Heart left ventricle (tissue), 13 donors: ENCODE data around the gene STX16.

ENCODE experiments used
- POLR2A ChIP-seq, 2 donors: fragments of 450-650 bp; IDR thresholded peaks; one replicate each; pipeline ENCODE4 v1.6.1; 2017; ENCODE audit warnings: antibody characterized with exemption in 2 of 2, mild to moderate bottlenecking in 2 of 2, moderate library complexity in 2 of 2
- TF ChIP-seq, protein P1 (sequence below), 12 donors: fragments of 200-600 bp; sonication (generic) in 4 of 12; IDR thresholded peaks; one replicate each; pipeline versions ENCODE4 v1.5.0 to v1.8.0; 2018 to 2022; ENCODE audit warnings: antibody characterized with exemption in 12 of 12, mild to moderate bottlenecking in 5 of 12
- donor health status: ischemic (EF 13 %, LVEDD 7.1; RV severe dilation, severe dysfunction).
- donor health status: DM: no; HTN: yes; CAD: no.
- donor health status: DM: no; HTN: no; CAD: no.
- donor health status: ischemic (EF 25% LVEDD 6.9; RV normal size, moderate dysfunction).
- donor health status: ischemic (EF 25% LVEDD 5.7; RV mildly dilated, moderate dysfunction).
- donor health status: ischemic (EF 35%, LVEDD 5.7; RV mildly dilated, moderate dysfunction).
- donor health status: nonischemic (EF 11% LVEDD 7.7; RV severe dilation, severe dysfunction).
- donor health status: DM: yes; HTN: yes; CAD: no.
- donor health status: PGD.
- donor health status: ischemic (EF 29% LVEDD 5.4; RV normal size, mild dysfunction).
- donor health status: nonischemic (EF 23%, LVEDD 6.1; RV moderate dilation, normal function).

DNA sequence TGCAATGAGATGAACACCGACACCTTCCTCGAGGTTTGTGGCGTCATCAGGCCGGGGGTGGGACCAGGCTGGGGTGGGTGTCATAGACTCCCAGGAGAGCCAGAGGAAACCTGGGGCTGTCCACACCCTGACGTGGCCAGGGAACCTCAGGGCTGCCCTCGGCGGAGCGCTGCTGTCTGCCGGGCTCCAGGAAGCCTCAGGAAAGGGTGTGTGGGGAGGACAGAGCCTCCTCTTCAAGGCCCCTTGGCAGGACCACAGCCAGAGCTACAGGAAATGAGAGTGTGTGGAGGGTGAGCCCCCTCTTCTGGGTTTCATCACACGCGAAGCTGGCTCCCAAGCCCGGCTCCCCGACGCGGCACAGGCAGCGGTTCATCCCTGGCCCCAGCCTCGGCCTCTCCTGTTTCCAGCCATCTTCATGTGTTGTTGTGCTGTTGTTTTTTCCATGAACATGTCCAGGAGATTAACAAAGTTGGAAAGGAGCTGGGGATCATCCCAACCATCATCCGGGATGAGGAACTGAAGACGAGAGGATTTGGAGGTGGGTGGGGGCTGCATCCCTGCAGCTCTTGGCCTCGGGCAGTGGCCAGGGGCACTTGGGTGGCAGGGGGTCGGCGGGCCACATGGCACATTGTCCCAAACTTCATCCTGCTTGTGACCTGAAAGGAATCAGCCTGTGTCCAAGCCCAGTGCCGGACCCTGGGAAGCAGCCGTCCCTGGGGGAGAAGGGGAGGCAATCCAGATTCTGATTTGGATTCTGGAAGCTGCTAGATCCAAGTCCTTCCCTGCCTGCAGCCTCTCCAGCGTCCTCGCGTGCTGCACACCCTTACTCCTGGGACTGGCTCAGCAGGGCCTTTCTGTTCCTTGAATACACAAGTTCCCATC lies 47.9 kb downstream of the STX16 start:
- TF ChIP-seq, protein P1, sequence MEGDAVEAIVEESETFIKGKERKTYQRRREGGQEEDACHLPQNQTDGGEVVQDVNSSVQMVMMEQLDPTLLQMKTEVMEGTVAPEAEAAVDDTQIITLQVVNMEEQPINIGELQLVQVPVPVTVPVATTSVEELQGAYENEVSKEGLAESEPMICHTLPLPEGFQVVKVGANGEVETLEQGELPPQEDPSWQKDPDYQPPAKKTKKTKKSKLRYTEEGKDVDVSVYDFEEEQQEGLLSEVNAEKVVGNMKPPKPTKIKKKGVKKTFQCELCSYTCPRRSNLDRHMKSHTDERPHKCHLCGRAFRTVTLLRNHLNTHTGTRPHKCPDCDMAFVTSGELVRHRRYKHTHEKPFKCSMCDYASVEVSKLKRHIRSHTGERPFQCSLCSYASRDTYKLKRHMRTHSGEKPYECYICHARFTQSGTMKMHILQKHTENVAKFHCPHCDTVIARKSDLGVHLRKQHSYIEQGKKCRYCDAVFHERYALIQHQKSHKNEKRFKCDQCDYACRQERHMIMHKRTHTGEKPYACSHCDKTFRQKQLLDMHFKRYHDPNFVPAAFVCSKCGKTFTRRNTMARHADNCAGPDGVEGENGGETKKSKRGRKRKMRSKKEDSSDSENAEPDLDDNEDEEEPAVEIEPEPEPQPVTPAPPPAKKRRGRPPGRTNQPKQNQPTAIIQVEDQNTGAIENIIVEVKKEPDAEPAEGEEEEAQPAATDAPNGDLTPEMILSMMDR (IDR thresholded peaks at IDR 0.05): no peak
- TF ChIP-seq POLR2A (IDR thresholded peaks at IDR 0.05): no peak
